NCI-H446 (cell line): ENCODE measurements around the gene JAKMIP2.
"Not testable (repeated sequence)": the region's sequence is repeated elsewhere in the genome, so short reads cannot be mapped to it uniquely, and the experiment has no call there.

Experiments used
- DNase-seq, 2 experiments: peaks; one replicate each; lab custom pipeline; 2025; lab: John Stamatoyannopoulos, UW

JAKMIP2 gene

DNA sequence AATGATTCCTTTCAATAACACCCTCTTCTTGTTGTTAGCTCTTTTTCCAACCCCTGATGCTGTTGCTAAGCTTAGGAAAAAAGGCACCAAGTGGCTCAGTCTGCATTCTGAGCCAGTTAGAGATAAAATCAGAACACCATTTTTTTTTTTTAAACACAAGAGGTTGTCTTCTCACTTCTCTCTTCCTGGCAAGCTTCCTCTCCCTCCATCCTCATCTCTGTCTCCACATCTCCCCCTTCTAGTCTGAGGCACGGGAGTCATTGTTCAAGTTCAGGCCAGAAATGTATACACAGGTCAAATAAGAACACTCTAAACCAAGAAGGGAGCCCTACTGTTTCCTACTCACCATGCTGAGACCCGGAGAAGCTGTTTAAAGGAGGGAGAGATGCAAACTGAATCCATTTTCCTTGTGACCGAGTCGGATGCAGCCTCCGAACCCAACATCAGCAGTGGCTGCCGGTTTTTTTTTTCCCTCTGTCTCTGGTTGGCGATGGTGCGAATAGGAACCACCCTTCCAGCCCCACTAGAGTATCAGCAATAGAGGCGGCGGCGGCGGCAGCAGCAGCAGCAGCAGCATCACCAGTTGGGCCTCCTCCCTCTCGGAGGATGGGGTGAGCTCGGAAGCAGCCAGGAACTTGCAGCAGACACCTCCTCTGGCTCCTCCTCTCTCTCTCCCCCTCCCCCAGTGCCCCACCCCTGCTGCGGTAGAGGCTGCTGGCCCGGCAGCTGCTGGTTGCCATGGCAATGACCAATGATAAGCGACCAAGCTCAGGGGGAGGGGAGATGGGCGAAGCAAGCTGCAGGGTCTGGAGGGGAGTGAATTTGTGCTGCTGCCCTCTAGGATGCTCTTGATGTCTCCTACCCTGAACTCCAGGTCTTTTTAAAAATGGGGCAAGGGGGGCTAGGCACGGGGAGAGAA, at the start of gene JAKMIP2:
JAKMIP2 (minus strand) TSS at position 619 of the 919 bp plus-strand sequence. CDS start 110,922 bp downstream, outside the sequence.
- DNase-seq: peak; percentile 93 to 96

DNA sequence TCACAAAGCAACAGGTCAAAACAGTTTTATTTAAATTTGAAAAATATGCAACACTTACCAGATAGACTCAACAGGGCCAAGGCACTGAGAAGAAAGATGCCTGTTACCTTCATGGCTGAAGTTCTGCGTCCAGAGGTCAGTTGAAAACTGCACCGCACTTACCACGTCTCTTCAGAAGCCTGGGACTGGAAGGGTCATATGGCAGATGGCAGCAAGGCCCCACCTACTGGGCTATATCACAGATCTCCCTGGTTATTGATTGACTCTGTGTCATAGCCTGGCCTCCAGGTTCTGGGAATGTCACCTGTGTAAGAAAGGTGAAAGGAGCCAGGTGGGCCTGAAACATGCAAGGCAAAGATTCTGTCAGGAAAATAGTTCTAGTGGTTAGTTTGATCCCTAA, 48.9 kb upstream of the JAKMIP2 start, which contains the start of gene SPINK1:
SPINK1 (minus strand) TSS at position 207 of the 400 bp plus-strand sequence; CDS start at position 113, 94 bp downstream.
- no peak for DNase-seq

DNA sequence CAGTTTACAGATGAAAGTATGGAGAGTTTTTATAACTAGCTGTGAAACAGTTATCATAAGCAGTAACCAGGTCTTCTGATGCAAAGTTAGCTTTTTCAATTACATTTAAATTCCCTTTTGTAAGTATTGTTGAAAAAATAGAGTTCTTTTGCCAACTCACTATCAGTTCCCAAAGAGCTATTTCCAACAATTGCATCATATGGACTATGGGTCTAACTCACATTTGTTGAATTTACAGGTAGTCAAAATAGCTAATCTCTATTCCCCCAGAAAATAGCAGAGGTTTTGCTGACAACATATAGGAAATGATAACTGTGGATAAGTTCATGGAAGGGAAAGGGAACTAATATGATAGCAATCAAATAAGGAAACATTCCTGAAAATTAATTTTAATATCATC, 47.5 kb upstream of the JAKMIP2 start:
- no peak for DNase-seq

DNA sequence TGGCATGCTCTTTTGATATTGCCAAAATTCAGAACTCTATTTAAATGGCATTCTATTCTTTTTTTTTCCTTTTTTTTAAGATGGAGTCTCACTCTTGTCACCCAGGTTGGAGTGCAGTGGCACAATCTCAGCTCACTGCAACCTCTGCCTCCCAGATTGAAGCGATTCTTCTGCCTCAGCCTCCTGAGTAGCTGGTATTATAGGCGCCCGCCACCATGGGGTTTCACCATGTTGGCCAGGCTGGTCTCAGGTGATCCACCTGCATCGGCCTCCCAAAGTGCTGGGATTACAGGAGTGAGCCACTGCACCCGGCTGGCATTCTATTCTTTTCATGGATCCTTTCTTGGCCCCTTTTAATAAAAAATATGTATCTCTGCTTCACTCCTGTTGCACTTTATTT, 44.5 kb upstream of the JAKMIP2 start:
- not testable (repeated sequence) for DNase-seq

DNA sequence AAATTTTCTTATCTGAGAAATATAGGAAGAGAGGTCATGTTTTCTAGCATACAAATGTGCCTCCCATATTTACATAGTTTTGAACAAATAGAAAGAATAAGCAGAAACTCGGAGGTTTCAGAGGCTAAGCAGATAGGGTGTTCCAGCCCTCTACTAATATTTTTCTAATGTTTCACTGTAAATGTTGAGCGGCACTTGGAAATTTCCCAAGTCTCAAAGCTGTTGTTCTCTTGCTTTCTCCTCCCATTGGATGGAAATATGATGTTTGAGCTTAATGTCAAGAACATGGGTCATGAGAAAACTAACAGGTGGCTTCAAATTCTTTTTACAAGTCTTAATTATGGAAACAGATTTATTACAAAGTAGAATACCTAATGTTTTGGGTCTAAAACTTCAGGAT, 43.8 kb upstream of the JAKMIP2 start:
- no peak for DNase-seq

DNA sequence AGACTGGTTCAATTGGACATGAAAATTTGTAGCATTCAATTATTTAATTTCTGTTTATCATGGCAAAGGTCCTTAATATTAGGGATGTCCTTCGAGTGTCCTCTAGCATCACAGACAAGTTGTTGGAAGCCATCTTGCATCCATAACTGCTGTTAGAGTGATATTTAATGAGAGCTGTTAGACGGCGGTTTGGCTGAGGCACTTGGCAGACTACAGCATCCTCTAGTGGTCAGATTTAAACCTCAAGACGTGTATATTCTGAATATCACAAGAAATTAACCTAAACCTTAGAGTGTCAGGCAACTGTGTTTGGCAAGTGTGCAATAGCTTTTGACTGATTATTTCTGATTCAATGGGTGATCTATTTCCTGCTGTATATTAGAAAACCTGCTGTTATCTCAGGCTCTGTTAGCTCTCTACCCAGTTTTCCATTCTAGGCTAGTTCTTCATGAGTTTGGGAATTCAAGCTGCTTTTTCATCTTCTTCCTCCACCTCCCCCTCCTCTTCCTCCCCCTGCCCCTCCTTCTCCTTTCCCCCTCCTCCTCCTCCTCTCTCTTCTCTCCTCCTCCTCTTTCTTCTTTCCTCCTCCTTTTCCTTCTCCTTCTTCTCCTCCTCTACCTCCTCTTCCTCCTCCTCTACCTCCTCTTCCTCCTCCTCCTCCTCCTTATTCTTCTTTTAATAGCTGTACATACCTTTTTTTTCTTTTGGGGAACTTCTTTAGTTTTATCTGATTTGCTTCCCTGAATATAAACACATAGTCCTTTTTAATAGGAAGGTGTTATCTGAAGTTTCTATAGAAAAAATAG, 40.4 kb upstream of the JAKMIP2 start:
- DNase-seq: peak; percentile 77 to 86

DNA sequence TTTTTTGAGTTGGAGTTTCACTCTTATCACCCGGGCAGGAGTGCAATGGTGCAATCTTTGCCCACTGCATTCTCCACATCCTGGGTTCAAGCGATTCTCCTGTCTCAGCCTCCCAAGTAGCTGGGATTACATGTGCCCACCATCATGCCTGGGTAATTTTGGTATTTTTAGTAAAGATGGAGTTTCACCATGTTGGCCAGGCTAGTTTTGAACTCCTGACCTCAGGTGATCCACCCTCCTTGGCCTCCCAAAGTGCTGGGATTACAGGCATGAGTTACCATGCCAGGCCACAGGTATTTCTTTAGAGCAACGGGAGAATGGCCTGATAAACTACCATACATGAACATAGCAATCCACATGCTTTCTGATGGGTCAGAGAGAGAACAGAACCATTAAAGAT, 39.7 kb upstream of the JAKMIP2 start:
- not testable (repeated sequence) for DNase-seq

DNA sequence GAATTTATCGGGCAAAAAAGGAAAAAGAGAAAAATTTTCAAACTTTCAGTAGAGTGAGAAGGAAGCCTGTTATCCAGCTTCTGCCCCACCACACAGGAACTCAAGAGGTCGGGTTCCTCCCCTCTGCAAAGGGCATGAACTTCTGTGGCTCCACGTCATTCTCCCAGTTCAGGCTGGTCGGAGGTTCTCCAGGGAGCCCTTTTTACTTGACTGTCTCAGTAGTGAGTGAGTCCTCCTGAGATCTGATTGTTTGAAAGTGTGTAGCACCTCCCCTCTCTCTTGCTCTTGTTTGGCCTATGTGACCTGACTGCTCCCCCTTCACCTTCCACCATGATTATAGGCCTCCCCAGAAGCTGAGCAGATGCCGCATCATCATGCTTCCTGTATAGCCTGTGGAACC, 39.2 kb upstream of the JAKMIP2 start:
- no peak for DNase-seq

DNA sequence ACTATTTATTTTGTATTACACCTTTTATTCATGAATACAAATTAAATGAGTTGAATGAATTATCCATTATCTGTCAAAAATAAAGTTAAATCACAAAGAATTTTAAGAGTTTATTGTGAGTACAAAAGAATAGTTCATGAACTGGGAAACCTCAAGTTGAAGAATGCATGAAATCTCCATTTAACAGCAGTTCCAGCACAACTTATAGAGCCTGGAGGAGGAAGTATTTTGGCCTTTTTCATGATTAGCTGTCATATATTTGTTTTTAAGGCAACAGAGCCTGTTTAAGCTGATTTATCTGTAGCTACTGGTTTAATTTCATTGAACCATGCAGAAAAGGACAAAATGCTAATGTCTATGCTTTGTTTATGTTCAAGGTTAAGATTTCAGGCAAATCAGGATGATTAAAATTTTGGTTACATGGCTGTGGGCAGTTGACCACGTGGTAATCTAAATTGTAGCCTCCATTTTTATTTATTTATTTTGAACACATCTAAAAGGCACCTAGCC, 36.8 kb upstream of the JAKMIP2 start:
- DNase-seq: no peak

DNA sequence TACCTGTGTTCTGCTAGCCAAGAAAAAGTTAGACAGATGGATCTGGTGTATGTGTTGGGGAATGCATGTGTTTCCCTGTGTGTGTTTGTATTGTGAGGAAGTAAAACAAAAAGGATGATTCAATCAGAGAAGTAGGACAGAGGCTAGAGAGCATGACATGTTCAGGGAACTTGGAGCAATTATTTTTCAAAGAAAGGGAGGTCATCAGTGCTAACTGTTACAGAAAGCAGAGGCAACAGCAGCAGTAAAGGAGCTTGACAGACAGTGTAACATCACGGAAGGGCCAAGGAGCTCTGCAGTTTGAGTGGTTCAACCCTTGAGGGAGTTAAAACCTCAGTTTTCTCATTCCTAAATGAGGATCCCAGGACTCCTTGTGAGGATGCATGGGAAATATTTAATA, 35.8 kb upstream of the JAKMIP2 start:
- DNase-seq: no peak

DNA sequence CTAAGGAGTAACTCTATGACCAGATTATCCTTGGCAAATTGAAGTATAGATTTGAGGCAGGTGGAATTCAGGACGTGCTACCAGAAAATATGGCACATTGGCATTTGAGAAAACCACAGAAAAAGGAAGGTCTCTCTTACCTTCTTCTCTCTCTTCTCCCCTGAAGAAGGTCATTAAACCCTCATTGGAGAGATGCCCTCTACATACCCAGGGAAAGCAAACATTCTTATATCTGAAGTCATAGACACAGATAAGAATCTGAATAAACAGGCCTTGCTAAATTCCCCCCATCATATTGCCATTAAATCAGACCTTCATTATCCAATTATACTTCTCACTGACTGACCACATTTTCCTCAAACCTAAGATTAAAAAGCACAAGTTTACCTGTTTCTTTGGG, 31.2 kb upstream of the JAKMIP2 start:
- DNase-seq: no peak

DNA sequence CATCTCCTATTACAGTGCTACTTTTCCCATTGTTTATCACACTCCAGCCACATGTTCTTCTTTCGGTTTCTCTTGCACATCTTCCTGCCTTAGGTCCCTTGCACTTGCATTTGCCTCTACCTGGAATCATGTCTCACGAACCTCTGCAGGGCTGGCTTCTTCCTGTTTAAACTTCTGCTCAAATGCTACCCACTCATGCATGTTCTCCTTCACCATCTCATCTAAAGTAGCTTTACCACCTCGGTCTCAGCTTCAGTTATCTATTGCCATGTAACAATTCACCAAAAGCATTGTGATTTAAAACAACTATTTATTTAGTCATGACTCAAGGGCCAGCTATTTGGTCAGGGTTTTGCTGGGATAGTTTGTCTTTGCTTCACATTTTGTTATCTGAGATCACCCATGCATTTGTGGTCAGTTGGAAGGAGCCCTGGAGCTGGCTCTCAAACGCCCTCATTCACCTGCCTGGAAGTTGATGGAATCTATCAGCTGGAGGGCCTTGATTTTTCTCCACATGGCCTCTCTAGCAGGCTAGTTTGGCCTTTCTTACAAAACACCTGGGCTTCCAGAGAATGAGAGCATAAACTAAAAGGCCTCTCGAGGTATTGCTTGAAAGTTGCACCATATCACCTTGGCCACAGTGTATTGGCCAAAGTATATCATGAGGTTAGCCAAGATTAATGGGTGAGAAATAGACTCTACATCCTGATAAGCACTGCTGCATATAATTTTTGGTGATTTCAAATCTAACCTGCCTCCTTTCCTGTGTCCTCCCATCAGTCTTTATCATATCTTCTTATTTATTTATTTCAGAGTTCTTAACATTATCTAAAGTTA, 27.5 kb upstream of the JAKMIP2 start:
- DNase-seq: no peak

DNA sequence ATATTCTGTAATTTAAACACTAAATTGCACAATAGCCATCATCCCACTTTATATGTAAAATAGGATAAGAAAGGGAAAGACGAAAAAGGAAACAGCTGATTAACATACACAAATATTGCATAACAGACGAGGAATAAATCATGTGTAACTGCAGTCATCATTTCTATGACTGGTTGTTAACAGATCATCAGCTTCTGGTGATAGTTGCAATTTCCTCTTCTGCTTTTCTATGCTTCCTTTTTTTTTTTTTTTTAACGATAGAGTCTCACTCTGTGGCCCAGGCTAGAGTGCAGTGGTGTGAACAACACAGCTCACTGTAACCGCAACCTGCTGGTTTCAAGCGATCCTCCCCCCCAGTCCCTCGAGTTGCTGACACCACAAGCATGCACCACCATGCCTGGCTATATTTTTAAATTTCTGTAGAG, 22.5 kb upstream of the JAKMIP2 start:
- no peak for DNase-seq

DNA sequence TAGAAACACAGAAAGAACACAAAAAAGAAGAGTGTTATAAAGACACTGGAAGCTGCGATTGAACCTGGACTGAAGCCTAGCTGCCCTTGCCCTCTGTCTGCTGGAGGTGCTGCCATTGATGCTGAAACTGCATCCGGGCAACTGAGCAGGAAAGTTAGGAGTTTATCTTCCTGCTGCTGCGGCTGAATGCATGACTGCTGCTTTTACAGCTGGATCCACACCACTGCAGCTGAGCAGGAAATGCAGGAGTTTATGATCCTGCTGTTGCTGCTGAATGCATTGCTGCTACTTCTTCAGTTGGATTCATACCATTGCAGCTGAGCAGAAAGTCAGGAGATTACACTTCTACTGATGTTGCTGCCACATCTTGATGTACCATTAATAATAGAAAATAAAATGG, 21.8 kb upstream of the JAKMIP2 start:
- DNase-seq: no peak

DNA sequence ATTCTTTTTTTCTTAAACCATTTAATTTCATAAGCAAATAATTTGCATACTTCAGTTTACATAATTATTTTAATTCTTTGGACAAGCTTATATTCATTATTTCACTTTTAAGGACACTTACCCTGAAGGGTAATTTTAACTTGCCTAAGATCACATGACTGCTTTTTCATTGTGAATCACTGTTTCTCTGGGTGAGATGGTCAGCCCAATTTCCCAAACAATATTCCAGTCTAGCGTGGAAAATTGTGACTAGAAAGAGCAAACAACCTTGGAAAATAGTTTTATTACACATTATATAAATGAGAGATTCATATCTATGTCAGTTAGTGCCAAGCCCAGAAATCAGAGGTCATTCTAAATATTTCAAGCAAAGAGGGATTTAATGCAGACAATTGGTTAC, 21.4 kb upstream of the JAKMIP2 start:
- no peak for DNase-seq

DNA sequence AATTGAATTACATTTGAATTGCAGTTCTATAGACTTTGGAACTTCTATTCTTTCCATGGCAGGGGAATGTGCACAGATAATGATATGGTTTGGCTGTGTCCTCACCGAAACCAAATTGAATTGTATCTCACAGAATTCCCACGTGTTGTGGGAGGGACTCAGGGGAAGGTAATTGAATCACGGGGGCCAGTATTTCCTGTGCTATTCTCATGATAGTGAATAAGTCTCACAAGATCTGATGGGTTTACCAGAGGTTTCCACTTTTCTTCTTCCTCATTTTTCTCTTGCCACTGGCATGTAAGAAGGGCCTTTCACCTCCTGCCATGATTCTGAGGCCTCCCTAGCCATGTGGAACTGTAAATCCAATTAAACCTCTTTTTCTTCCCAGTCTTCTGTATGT, 20.6 kb upstream of the JAKMIP2 start:
- DNase-seq: not testable (repeated sequence)

DNA sequence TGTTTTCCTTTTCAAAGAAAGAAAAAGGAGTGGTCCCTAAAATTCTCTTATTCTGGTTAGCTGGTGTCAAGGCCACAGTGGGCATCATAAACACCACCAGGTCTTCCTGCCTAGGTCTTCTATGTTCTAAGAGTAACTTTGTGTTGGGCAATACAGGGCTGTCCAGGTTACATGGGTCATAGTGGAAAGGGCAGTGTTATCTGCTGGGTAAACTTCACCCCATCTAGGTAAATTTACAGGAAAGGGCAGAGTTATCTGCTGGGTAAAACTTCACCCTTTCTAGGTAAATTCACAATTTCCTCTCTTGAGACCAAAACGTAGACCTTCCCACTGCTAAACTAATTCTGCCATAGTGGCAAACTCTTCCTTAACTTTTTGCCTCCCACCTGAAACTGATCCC, 18.9 kb upstream of the JAKMIP2 start:
- no peak for DNase-seq

DNA sequence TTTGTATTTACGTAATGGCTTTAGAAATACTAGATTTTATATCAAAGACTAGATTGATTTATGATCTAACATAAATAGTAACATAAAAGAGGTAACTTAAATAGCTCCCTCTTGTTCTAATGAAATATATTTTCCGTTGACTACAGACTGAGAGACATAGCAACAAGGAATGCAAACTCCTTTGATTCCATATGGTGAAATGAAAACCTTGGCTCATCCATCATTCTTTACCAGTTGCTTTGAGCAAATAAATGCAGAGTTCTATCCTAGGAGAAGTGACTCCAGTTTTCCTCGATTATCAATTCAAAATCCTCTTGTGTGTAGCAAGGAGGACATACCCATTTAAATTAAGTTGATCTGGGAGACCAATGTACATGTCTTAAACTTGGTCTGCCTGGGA, 18.0 kb upstream of the JAKMIP2 start:
- DNase-seq: no peak

DNA sequence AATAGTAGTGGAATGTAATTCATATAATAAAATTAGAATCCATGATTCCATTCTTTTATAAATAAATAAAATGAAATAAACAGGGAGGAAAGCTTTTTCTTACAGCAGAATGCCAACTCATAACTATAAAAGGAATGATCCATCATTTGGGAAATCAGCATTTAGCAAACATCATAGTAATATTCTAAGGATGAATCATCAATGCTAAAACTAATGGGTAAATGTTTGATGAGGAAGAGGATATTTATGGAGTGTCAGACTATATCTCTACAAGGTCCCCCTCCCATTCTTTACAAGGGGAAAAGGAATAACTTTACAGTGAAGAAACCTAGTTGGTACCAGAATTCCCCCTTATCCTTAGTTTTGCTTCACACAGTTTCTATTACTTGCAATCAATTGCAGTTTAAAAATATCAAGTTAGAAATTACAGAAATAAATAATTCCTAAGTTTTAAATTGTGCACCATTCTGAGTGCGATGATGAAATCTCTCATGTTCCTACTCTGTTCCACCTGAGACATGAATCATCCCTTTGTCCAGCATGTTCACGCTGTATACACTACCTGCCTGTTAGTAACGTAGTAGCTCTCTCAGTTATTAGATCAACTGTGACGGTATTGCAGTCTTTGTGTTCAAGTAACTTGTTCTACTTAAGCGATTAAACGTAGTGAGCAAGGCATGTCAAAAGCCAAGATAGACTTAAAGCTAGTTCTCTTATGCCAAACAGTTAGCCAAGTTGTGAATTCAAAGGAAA, 14.2 kb upstream of the JAKMIP2 start:
- no peak for DNase-seq

DNA sequence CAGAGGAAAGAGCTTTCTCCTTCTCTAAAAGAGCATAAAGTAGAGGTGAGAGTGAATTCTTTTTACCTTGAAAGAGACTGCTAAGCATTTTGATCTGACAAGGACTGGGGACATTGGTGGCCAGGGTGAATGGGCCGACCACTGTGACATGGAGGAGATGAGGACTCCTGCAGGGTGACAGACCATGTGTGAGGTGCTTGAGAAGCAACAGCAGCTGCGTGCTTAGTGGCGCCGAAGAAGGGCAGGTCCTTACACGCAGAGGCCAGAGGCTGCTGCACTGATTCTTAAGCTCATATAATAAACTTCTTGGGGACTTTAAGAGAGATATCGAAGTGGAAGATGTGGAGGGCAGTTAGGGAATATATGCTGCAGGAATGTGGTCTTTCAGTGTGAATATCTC, 8.7 kb upstream of the JAKMIP2 start:
- no peak for DNase-seq

DNA sequence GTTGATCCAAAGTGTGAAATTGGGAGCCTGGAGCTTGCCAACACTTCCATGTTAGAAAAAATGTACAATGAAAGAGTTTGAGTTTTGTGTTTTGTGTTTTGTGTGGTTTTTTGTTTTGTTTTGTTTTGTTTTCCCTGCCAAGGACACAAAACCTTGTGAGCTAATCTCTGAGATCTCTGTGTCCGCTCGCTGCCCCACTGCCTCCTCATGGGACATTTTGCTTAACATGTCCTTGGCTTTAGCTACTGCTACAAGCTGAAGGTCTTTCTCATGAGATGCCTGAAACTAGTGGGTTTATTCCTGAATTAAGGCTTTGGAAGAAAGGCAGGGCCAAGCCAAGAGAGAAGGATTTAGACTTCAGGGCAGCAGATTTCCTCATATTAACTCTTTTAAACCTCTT, 7.3 kb upstream of the JAKMIP2 start:
- no peak for DNase-seq
